HG02970 (cell line): Measurements from ENCODE around the gene PI4KA.
"Not testable (repeated sequence)": the region's sequence is repeated elsewhere in the genome, so short reads cannot be mapped to it uniquely, and the experiment has no call there.

Source experiments
- ATAC-seq: cut with Tn5 transposase; IDR thresholded peaks from one replicate; pipeline ENCODE4 v1.9.1; 2021; ENCODE audit warnings: mild to moderate bottlenecking, moderate library complexity, moderate number of reproducible peaks; ENCODE audit not compliant: unreplicated experiment, low FRiP score

Gene PI4KA

DNA sequence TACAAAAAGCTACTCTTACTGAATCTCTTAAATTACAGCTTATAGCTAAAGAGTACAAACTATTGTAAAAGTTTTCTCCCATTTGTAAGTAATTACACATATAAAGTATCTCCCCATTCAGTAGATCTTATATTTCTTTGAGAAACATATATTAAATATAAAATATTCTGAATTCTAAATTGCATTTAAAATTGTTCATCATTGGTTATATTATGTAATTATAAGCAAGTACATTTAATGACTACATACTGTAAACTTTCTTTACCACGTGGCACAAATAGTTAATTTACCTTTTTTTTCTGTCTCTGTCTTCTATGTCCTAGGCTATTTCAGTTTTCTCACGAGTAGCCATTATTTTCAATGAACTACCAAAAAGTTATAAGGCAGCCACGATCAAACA is 185.9 kb downstream of the PI4KA start:
- no peak for ATAC-seq

DNA sequence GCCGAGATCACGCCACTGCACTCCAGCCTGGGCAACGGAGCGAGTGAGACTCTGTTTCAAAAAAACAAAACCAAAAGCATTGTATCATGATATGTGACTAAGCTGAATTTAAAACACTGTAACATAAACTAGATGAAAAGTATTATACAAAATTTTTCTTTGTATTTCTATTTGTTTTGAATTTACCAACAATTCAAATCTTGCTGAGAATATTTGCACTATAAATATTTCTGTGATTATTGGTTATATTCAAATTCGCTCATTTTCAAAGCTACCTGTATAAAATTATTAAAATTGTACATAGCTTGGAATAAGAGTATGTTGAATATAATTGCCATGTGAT is 186.6 kb downstream of the PI4KA start:
- ATAC-seq = no peak

DNA sequence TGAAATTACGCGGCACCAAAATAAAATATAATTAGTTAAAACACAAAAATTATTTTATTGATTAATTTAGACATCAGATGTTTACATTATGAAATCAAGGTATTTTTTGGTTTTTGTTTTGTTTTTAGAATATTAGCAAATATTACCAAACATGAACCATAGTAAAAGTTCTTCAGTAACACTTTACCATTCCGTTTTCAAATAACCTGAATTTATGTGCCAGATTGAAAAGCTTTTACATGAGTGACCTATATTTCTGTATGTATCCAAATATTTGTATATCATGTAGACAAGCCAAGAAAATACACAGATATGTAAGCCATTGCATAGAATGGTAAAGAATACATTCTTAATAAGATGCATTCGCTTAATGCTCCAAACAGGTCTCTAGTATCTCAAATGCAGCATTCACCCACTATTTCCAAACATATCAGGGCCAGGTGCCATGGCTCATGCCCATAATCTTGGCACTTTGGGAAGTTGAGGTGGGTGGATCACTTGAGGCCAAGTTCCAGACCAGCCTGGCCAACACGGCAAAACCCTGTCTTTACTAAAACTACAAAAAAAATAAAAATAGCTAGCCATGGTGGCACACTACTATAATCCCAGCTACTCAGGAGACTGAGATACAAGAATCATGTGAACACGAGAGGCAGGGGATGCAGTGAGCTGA is 187.1 kb downstream of the PI4KA start:
- no peak for ATAC-seq

DNA sequence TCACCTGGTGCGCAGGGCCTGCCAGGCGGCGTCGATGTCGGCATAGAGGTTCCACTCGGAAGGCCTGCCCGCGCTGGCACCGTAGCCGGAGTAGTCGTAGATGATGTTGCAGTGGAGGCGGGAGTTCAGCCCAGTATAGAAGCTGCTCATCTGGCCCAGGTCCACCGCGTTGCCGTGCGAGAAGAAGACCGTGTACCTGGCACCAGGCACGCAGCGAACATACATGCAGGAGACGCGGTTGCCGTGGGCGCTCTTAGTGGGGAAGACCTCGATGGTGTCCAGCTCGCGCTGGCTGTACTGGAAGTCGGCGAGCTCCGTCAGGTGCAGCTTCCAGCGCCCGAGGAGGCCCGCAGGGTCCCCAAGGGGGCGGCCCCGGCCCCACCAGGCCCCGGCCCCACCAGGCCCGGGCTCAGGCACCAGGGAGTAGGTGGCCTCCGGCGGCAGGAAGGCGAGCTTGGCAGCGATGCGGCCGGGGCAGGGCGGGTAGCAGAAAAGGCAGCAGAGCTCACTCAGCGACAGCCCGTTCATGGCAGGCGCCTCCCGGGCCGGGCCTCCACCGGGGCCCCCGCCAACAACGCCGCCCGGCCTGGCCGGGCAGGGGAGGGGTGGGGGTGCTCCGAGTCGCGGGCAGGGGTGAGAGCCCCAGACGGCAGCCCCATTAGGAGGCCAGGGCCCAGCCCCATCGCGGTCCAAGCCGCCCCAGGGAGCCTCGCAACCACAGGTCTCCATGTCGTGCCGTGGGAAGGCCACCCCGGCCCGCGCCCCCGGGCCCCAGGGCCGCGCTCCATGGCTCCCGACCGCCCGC is 188.0 kb downstream of the PI4KA start:
- not testable (repeated sequence) for ATAC-seq

DNA sequence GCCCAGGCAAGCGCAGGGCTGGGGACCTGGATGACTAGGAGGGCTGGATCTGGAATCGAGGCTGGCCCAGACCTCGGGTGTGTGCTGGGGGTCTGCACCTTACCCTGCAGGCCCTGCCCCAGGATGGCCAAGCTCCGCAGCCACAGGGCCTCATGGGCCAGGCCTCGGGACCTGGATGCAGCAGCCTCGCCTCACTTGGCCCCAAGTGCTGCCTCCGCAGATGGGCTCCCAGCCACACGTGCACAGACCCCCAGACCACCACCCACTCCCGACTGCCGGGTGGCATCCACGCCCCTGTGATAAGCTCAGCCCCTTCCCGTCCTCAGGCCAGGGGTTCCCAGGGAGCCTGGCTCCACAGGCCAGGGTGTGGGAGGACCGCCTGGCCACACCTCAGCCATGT is 188.7 kb downstream of the PI4KA start:
- ATAC-seq = not testable (repeated sequence)

DNA sequence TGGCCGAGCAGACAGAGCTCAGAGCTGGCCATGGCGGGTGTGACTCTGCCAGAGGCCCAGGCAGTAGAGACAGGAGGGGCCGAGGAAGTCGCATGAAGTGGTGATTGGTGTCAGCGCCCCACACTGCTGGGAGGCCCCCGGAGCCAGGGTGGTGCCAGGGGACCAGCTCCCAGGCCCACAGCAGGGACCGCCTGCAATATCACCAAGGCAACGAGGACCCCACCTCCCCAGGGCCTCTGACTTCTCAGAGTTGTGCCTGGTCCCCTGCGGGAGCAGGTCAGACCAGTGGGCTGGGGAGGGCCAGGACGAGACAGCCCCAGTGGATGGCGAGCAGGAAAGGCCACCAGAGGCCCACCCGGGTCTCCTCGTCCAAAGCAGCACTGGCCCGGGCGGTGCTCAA is 189.1 kb downstream of the PI4KA start:
- ATAC-seq = not testable (repeated sequence)

DNA sequence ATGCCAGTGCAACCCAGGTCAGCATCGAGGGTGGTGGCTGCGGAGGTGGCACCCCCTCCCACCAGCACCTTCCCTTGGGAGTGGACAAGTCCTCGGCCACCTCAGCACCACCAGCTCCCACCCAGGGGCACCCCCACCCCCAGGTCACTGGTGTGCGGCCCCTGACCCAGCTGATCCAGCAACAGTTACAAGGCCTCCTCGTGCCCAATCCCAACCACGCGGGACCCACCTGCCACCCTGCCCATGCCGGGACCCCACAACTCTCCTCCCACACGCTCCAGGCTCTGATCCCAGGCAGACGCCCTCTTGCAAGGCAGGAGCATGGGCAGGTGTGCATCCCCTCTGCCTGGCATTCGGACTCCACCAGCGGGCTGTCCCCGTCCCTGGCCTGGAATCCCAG is 189.8 kb downstream of the PI4KA start:
- ATAC-seq = not testable (repeated sequence)

DNA sequence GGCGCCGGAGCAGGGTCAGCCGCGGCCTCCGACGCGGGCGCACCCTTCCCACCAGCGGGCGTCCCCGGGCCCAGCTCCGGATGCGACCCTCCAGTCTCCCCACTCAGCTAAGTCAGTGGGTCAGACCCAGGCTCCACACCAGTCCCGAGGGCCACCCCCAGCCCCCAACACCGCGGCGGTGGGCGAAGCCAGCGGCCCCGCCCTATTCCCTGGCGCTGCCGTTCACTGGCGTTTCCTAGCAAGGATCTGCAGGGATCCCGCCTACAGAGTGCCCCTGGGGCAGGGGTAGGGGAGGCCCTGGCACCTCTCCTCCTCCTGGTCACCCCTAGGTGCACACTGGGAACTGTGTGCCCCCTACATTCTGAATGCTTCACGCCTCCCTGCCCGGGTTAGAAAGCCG is 190.4 kb downstream of the PI4KA start:
- not testable (repeated sequence) for ATAC-seq

DNA sequence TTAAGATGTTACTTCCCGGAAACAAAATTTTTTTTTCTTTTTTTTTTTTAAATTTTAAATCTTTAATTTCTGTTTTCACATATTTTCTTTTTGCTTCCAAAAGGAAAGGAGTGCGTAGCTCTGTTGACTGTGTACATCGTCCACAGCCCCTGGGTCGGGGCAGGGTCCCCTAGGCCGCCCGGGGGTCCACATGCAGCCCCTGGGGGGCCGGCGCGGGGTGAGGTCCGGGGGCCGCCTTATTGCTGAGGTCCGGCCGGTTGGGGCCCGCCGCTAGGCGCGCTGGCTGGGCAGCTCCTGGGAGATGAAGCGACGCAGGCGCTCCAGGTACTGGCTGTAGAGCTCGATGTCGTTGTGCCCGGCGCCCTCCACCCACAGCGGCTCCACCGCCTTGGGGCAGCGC is 191.1 kb downstream of the PI4KA start:
- not testable (repeated sequence) for ATAC-seq

DNA sequence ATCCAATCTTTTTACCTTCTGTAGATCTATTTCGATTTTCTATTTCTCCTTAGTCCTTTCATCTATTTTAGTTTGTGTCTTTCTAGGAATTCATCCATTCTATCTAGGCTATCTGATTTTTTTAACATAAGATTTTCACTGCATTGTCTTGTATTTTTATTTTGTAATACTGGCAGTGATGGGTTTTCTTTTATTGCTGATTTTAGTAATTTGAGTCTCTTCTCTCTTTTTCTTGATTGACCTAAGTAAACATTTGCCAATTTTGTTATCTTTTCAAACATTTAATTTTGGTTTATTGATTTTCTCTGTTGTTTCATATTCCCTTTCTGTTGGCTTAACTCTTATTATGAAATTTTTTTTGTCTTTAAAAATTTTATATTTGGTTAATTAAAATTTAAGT is 192.1 kb downstream of the PI4KA start:
- ATAC-seq = no peak

DNA sequence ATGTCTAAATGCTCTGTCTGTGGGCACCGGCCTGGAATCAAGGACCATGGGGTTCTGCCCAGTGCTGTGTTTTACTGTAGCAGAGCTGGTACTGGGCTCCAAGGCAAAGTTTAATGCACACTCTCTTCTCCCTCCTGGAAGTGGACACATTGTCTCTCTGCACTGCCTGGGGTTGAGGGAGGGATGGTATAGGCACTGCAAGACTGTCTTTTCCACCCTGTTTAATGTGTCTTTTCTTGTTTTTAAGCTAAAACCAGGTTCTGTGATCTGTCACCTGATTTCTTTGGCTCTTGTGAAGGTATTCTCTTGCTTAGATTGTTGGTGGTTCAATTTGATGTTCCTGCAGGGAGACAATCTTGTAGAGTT is 194.0 kb downstream of the PI4KA start:
- ATAC-seq = no peak

DNA sequence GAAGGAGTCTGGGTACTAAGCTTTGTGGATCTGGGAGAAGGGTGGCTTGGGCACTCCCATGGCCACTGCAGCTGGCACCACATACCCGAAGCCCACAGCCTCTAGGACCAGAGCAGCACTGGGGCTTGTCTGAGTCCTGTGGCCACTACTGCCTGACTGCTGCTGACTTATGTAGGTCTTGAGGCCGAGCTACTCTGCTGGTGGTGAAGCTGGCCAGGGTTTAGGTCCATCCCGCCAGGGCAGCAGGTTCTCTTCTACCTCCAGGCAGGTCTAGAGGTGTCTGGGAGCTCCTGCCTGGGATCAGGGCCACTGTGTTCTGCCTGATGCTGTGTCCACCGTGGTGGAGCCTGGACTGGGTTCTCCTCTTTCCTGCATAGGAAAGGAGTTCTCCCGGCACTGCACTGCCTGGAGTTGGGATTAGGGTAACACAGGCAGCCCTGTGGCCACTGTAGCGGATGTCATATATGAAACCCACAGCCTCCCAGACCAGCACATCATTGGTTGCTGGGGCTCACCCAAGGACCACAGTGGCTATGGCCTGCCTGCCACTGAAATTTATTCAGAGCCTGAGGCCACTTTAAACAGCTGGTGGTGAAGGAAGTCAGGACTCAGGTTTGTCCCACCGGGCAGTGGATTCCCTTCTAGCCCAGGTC is 194.5 kb downstream of the PI4KA start:
- no peak for ATAC-seq

DNA sequence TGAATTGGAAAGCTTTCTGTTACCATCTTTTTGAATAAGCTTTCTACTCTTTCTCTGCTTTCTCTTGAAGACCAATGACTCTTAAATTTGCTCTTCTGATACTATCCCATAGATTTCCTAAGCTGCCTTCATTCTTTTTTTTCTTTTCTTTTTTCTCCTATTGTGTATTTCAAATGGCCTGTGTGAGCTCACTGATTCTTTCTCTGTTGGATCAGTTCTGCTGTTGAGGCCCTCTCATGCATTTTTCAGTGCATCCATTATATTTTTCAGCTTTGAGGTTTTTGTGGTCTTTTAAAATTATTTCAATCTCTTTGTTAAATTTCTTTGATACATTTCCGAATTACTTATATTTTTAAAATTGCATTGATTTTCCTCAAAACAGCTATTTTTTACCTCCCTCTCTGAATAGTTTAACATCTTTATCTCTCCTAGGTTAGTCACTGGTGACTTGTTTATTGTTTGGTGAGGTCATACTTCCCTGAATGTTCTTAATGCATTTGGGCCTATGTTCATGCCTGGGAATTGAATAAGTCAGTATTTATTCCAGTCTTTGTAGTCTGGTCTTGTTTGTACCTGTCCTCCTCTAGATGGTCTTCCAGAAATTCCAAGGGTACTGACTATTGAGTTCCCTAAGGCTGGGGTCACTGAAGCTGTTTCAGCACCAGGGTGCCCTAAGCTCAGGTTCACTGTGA is 195.3 kb downstream of the PI4KA start:
- no peak for ATAC-seq

DNA sequence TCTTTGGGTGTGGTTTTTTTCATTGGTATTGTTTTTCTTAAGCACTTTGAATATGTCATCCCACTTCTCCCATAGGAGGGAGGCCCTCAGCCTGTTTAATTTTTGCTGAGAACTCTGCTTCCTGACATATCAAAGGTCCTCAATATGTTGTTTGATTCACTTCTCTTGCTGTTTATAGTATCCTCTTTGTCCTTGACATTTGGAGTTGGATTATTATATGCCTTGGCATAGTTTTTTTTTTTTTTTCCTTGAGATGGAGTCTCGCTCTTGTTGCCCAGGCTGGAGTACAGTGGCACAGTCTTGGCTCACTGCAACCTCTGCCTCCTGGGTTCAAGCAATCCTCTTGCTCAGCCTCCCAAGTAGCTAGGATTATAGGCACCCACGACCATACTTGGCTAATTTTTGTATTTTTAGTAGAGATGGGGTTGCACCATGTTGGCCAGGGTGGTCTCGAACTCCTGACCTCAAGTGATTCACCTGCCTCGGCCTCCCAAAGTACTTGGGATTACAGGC is 196.0 kb downstream of the PI4KA start:
- ATAC-seq = not testable (repeated sequence)

DNA sequence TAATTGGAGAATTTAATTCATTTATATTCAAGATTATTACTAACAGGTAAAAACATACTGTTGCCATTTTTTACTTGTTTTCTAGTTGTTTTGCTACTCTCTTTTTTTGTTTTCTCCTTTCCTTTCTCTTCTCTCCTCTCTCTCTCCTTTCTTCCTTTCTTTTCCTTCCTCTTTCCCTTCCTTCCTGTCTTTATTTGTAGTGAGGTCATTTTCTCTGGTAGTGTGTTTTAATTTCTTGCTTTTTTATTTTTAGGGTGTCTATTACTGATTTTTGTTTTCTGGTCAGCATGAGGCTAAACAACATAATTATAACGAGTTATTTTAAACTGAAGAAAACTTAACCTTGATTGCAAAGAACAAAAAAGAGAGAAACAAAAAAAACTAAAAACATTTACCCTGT is 197.1 kb downstream of the PI4KA start:
- ATAC-seq = no peak

DNA sequence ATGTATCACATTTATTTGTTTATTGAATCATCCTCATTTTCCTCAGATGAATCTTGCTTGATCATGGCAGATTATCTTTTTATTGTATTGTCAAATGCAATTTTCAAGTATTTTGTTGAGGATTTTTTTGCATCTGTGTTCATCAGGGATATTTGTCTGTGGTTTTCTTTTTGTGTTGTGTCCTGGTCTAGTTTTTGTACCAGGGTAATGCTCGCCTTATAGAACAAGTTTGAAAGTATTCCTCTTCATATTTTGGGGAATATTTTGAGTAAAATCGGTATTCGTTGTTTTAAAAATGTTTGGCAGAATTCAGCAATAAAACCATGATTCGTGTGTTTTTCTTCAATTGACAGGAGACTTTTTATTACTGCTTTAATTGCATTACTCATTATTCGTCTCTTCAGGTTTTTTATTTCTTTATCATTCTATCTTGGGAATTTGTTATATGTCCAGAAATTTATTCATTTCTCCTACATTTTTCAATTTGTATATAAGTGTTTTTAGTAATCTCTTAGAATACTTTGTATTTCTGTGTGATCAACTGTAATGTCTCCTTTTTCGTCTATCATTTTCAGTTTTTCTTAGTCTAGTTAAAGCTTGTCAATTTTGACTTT is 198.1 kb downstream of the PI4KA start:
- no peak for ATAC-seq

DNA sequence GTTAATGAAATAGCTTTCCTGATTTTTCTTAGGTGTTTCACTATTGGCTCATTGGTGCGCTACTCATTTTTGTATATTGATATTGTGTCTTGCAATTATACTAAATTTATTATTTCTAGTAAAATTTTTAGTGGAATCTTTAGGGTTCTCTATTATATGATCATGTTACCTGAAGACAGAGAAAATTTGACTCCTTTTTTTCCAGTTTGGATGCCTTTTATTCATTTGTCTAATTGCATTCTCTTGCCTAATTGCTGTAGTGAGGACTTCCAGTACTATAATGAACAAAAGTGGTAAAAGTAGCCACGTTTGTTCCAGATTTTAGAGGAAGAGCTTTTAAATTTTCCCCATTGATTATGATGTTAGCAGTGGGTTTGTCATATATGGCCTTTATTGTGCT is 198.7 kb downstream of the PI4KA start:
- no peak for ATAC-seq

DNA sequence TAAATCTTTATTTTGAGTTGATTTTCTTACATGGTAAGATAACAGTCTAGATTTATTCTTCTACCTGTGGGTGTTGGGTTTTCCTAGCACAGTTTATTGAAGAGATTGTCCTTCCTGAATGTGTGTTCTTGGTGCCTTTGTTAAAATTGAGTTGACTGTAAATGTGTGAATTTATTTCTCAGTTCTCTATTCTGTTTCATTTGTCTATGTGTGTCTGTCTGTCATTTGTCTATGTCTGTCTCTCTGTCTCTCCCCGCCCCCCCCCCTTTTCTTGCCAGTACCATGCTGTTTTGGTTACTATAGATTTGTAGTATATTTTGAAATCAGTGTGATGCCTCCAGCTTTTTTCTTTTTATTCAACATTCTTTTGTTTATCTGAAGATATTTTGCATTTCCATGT is 199.4 kb downstream of the PI4KA start:
- ATAC-seq = no peak

DNA sequence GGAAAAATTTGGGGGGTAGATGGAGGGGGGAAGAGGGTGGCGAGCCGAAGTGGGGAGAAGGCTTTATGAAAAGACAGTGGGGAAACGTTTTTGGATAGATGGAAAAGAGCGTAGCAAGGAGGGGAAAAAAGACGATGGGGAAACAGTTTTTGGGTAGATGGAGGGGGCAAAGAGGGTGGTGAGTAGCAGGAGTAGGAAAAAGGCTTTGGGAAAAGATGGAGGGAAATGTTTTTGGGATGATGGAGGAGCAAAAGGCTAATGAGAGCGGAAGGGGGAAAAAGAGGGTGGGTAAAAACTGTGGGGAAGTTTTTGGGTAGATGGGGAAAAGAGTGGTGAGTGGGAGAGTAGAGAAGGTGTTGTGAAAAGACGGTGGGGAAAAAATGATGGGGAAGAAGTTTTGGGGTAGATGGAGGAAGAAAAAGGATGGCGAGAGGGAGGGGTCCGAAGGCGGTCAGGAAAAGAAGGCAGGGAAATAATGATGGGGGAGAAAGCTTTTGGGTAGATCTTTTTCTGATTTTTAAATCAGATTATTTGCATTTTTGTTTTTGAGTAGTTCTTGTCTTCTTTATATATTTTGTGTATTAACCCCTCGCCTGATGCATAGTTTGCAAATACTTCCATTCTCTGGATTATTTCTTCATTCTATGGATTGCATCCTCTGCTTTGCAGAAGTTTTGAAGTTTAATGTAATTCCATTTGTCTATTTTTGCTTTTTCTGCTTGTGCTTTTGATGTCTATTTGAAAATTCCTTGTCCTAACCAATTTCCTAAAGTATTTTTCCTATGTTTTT is 200.0 kb downstream of the PI4KA start:
- no peak for ATAC-seq

DNA sequence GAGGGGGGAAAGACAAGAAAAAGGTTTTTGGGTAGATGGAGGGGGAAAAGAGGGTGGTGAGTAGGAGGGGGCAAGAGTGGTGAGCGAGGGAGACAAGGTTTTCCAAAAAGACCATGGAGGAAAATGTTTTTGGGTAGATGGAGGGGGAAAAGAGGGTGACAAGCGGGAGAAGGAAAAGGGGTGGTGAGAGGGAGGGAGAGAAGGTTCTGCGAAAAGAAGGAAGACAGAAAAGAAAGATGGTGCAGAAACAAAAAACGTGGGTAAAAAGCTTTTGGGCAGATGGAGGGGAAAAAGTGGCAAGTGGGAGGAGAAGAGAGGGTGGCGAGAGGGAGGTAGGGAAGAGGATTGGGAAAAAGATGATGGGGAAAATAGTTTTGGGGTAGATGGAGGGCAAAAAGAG is 200.6 kb downstream of the PI4KA start:
- no peak for ATAC-seq
